ENCODE results near the gene PAQR9. TPM values are rescaled to one million over a fixed set of nuclear protein-coding genes. Genes with fewer than 3 reads are reported as not detected.

PAQR9 gene
- total RNA-seq, 1 donor from 2014 or later, result not detected

GRCh38 chr3:142947352-142947751 is 16.1 kb downstream of the PAQR9 start:
- no peak overlapping the region for H3K4me3 ChIP-seq
- DNase-seq, result peak; percentile 61
- TF ChIP-seq, protein P1, sequence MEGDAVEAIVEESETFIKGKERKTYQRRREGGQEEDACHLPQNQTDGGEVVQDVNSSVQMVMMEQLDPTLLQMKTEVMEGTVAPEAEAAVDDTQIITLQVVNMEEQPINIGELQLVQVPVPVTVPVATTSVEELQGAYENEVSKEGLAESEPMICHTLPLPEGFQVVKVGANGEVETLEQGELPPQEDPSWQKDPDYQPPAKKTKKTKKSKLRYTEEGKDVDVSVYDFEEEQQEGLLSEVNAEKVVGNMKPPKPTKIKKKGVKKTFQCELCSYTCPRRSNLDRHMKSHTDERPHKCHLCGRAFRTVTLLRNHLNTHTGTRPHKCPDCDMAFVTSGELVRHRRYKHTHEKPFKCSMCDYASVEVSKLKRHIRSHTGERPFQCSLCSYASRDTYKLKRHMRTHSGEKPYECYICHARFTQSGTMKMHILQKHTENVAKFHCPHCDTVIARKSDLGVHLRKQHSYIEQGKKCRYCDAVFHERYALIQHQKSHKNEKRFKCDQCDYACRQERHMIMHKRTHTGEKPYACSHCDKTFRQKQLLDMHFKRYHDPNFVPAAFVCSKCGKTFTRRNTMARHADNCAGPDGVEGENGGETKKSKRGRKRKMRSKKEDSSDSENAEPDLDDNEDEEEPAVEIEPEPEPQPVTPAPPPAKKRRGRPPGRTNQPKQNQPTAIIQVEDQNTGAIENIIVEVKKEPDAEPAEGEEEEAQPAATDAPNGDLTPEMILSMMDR (IDR thresholded peaks at IDR 0.05), result no peak
- ATAC-seq, result peak; percentile 51
- intact Hi-C loops (cut with DNase I), result no loop called here
- no peaks in the 10 kb centered on the region for H3K36me3 ChIP-seq
- H3K9me3 ChIP-seq, result no peaks in the 10 kb centered on the region
- H3K27me3 ChIP-seq, result peaks cover 24% of the 10 kb centered on the region
- no peak overlapping the region for H3K27ac ChIP-seq
- H3K4me1 ChIP-seq, result no peaks in the 10 kb centered on the region

GRCh38 chr3:142946861-142947260 is 16.6 kb downstream of the PAQR9 start:
- TF ChIP-seq, protein P1 (IDR thresholded peaks at IDR 0.05), result no peak
- H3K4me3 ChIP-seq, result no peak overlapping the region
- H3K36me3 ChIP-seq, result no peaks in the 10 kb centered on the region
- intact Hi-C loops (cut with DNase I), result no loop called here
- H3K9me3 ChIP-seq, result no peaks in the 10 kb centered on the region
- DNase-seq, result no peak
- ATAC-seq, result no peak
- no peaks in the 10 kb centered on the region for H3K4me1 ChIP-seq
- H3K27me3 ChIP-seq, result peaks cover 24% of the 10 kb centered on the region
- no peak overlapping the region for H3K27ac ChIP-seq

DNA sequence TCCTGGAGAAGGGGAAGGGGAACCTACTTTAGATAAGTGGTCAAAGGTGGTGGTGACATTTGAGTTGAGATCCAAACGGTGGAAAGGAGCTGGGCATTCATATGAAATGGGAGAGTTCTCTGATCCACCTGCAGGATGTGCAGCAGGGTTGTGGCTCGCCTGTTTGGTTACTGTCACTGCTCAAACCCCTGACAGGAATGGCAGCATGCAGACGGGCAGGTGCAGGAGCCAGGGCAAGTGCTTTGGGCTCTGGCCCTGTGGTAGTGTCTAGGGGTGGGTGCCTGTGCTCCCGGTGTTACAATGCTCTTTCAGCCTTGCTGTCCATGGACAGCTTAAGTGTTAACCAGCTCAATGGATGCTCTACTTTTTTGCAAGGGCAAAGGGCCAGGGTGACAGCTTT is 18.5 kb downstream of the PAQR9 start:
- intact Hi-C loops (cut with DNase I), result no loop called here
- DNase-seq (no peak), ATAC-seq (no peak)
- Histone ChIP-seq H3K9me3 (no peaks in the 10 kb centered on the region), H3K27me3 (peaks cover 24% of the 10 kb centered on the region), H3K27ac (no peak overlapping the region), H3K36me3 (no peaks in the 10 kb centered on the region), H3K4me3 (no peak overlapping the region), H3K4me1 (no peaks in the 10 kb centered on the region)
- TF ChIP-seq, protein P1 (IDR thresholded peaks at IDR 0.05), result no peak

GRCh38 chr3:142944342-142944741 is 19.1 kb downstream of the PAQR9 start:
- ATAC-seq (no peak), DNase-seq (no peak)
- TF ChIP-seq, protein P1 (IDR thresholded peaks at IDR 0.05), result no peak
- H3K27me3 ChIP-seq, result peaks cover 24% of the 10 kb centered on the region
- H3K4me1 ChIP-seq, result no peaks in the 10 kb centered on the region
- intact Hi-C loops (cut with DNase I), result no loop called here
- no peak overlapping the region for H3K27ac ChIP-seq
- H3K9me3 ChIP-seq, result no peaks in the 10 kb centered on the region
- H3K4me3 ChIP-seq, result no peak overlapping the region
- no peaks in the 10 kb centered on the region for H3K36me3 ChIP-seq

DNA sequence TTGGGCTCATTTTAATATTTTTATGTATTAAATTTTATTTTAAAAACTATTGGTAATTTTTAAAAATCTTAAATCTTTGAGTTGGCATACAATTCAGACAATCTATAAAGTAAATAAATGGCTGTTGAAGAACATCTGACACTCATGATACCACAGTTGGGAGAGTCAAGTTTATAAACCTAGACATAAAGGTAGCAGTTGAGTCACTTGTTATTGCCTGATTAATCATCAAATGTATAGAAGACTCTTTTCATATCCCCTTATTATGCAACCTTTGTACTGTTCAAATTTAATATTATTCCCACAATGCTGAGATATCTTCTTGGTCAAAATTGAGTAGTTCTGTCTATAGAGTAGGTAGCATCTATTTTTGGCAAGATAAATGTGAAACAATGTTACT is 19.6 kb downstream of the PAQR9 start:
- TF ChIP-seq, protein P1 (IDR thresholded peaks at IDR 0.05), result no peak
- Histone ChIP-seq H3K9me3 (no peaks in the 10 kb centered on the region), H3K4me3 (no peak overlapping the region), H3K36me3 (no peaks in the 10 kb centered on the region), H3K27me3 (peaks cover 24% of the 10 kb centered on the region), H3K4me1 (no peaks in the 10 kb centered on the region), H3K27ac (no peak overlapping the region)
- intact Hi-C loops (cut with DNase I), result no loop called here
- DNase-seq, result no peak
- no peak for ATAC-seq

DNA sequence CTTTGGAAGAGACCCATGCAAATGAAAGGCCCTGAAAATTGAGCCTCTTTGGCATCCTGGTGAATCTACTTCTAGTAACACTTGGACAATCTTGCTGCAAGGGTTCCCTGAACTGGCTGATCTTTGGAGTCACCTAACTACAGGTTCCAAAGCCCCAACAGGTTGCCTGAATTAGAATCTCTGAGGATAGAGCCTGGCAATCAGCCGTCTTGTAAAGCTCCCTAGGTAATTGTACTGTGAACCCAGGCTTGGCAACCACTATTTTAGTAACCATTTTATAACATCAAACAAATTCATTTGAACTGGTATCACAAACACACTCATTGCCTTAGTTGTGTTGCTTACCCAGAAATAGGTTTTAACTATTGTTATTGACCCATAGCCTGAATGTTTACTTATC is 20.1 kb downstream of the PAQR9 start:
- DNase-seq (no peak), ATAC-seq (no peak)
- intact Hi-C loops (cut with DNase I), result no loop called here
- Histone ChIP-seq H3K4me3 (no peak overlapping the region), H3K9me3 (no peaks in the 10 kb centered on the region), H3K27me3 (peaks cover 24% of the 10 kb centered on the region), H3K36me3 (no peaks in the 10 kb centered on the region), H3K4me1 (no peaks in the 10 kb centered on the region), H3K27ac (no peak overlapping the region)
- TF ChIP-seq, protein P1 (IDR thresholded peaks at IDR 0.05), result no peak

Measured in upper lobe of right lung (tissue), 1 donor.